ENCODE data around the gene DHX29. TPM values are rescaled to one million over a fixed set of nuclear protein-coding genes. Genes with fewer than 3 reads are reported as not detected.

DHX29 gene
- total RNA-seq, 2 donors from 2014 or later: 29.5 to 35.6 TPM

GRCh38 chr5:55258339-55258738 is 49.2 kb downstream of the DHX29 start:
- peaks cover 49% of the 10 kb centered on the region for H3K36me3 ChIP-seq
- H3K27ac ChIP-seq: no peak overlapping the region

GRCh38 chr5:55254802-55255201 is 52.7 kb downstream of the DHX29 start:
- Histone ChIP-seq H3K27ac (no peak overlapping the region), H3K27me3 (replicated peaks; ENCODE audit: insufficient read depth) (no peaks in the 10 kb centered on the region), H3K9me3 (no peaks in the 10 kb centered on the region), H3K4me3 (no peak overlapping the region), H3K36me3 (peaks cover 35% of the 10 kb centered on the region), H3K4me1 (ENCODE audit: control insufficient read depth in 1 of 2, low read depth in 2 of 2) (no peaks in the 10 kb centered on the region)
- no peak for DNase-seq (ENCODE audit: low spot score)
- no peak for TF ChIP-seq CTCF (IDR thresholded peaks at IDR 0.05)
- no peak for ATAC-seq (ENCODE audit: insufficient number of reproducible peaks, low FRiP score, low read depth)

More at GRCh38 chr5:55258339-55258738, 49.2 kb downstream of the DHX29 start:
- H3K9me3 ChIP-seq: no peaks in the 10 kb centered on the region
- TF ChIP-seq CTCF (IDR thresholded peaks at IDR 0.05): no peak
- ATAC-seq (ENCODE audit: insufficient number of reproducible peaks, low FRiP score, low read depth): no peak
- H3K27me3 ChIP-seq (replicated peaks; ENCODE audit: insufficient read depth): no peaks in the 10 kb centered on the region
- no peaks in the 10 kb centered on the region for H3K4me1 ChIP-seq (ENCODE audit: control insufficient read depth in 1 of 2, low read depth in 2 of 2)
- H3K4me3 ChIP-seq: no peak overlapping the region
- no peak for DNase-seq (ENCODE audit: low spot score)

GRCh38 chr5:55250064-55250463 is 57.4 kb downstream of the DHX29 start:
- no peak overlapping the region for H3K4me3 ChIP-seq
- no peak for TF ChIP-seq CTCF (IDR thresholded peaks at IDR 0.05)
- H3K9me3 ChIP-seq: peaks cover 4% of the 10 kb centered on the region
- no peak for ATAC-seq (ENCODE audit: insufficient number of reproducible peaks, low FRiP score, low read depth)
- H3K27me3 ChIP-seq (replicated peaks; ENCODE audit: insufficient read depth): no peaks in the 10 kb centered on the region
- H3K36me3 ChIP-seq: peaks cover 10% of the 10 kb centered on the region
- no peak overlapping the region for H3K27ac ChIP-seq
- no peak for DNase-seq (ENCODE audit: low spot score)
- no peaks in the 10 kb centered on the region for H3K4me1 ChIP-seq (ENCODE audit: control insufficient read depth in 1 of 2, low read depth in 2 of 2)

GRCh38 chr5:55241746-55242145 is 65.7 kb downstream of the DHX29 start:
- Histone ChIP-seq H3K27ac (no peak overlapping the region), H3K27me3 (replicated peaks; ENCODE audit: insufficient read depth) (no peaks in the 10 kb centered on the region), H3K36me3 (no peaks in the 10 kb centered on the region), H3K4me1 (ENCODE audit: control insufficient read depth in 1 of 2, low read depth in 2 of 2) (no peaks in the 10 kb centered on the region), H3K4me3 (no peak overlapping the region), H3K9me3 (no peaks in the 10 kb centered on the region)
- no peak for TF ChIP-seq CTCF (IDR thresholded peaks at IDR 0.05)
- DNase-seq (ENCODE audit: low spot score) (no peak), ATAC-seq (ENCODE audit: insufficient number of reproducible peaks, low FRiP score, low read depth) (no peak)

- H3K4me1 ChIP-seq (ENCODE audit: control insufficient read depth in 1 of 2, low read depth in 2 of 2): peaks cover 9 to 26% of the 10 kb centered on the region in 2 donors
- DNase-seq (ENCODE audit: low spot score) (no peak), ATAC-seq (ENCODE audit: insufficient number of reproducible peaks, low FRiP score, low read depth) (no peak)
- H3K36me3 ChIP-seq: no peaks in the 10 kb centered on the region
- no peak for TF ChIP-seq CTCF (IDR thresholded peaks at IDR 0.05)
- no peak overlapping the region for H3K4me3 ChIP-seq
- H3K9me3 ChIP-seq: no peaks in the 10 kb centered on the region
- H3K27me3 ChIP-seq (replicated peaks; ENCODE audit: insufficient read depth): no peaks in the 10 kb centered on the region
- no peak overlapping the region for H3K27ac ChIP-seq
Observed at GRCh38 chr5:55236800-55237199, 70.7 kb downstream of the DHX29 start.
